HL-60 (cell line): ENCODE data around the gene OBI1.

Experiments
- DNase-seq, 2 experiments: peaks; one replicate each; pipeline ENCODE4 v3.0.0-alpha.2; 2010 to 2020; ENCODE audit warnings: low read depth in 1 of 2, low spot score in 1 of 2
- H3K27ac ChIP-seq: fragments of 250-450 bp; sonication (Bioruptor Pico); replicated peaks from 2 replicates; pipeline ENCODE4 v1.5.1; 2020; ENCODE audit warnings: mild to moderate bottlenecking, moderate library complexity
- H3K27me3 ChIP-seq: fragments of 250-450 bp; sonication (Bioruptor Pico); 2 replicates; pipeline ENCODE4 v1.5.1; 2021; ENCODE audit warnings: mild to moderate bottlenecking, moderate library complexity; ENCODE audit not compliant: insufficient read depth, poor library complexity, severe bottlenecking
- H3K4me3 ChIP-seq: replicated peaks from 2 replicates; pipeline ENCODE4 v1.5.1; 2011; ENCODE audit warnings: mild to moderate bottlenecking, control low read depth, low read length; ENCODE audit not compliant: insufficient read depth
- GABPA ChIP-seq: IDR thresholded peaks from 2 replicates; pipeline ENCODE4 v1.6.1; 2012; ENCODE audit warnings: low read depth
- POLR2AphosphoS5 ChIP-seq: IDR thresholded peaks from 2 replicates; pipeline ENCODE4 v1.6.1; 2012; ENCODE audit warnings: low read depth
- REST ChIP-seq: IDR thresholded peaks from 2 replicates; pipeline ENCODE4 v1.6.1; 2012; ENCODE audit warnings: low read depth; ENCODE audit not compliant: insufficient replicate concordance
- SPI1 ChIP-seq: IDR thresholded peaks from 2 replicates; pipeline ENCODE4 v1.6.1; 2012; ENCODE audit warnings: low read depth, mild to moderate bottlenecking, borderline replicate concordance
- long read RNA-seq: library from polyadenylated mRNA; unstranded; transcript quantifications from one replicate; pipeline ENCODE4 v2.0.0, GENCODE V29; 2020
- TF ChIP-seq, protein P1 (sequence below): IDR thresholded peaks from one replicate; pipeline ENCODE4 v1.5.1; 2011; ENCODE audit warnings: low read length, control low read depth, inconsistent platforms; ENCODE audit not compliant: insufficient read depth

Gene OBI1
- long read RNA-seq, transcript RNF219-201 (6 exons, 3,529 nt) = major isoform, 350 of 399 reads
- long read RNA-seq, partial matches to known transcripts = 3 of 399 reads
- long read RNA-seq, other reads (novel, unspliced or antisense) = 46 of 399 reads

DNA sequence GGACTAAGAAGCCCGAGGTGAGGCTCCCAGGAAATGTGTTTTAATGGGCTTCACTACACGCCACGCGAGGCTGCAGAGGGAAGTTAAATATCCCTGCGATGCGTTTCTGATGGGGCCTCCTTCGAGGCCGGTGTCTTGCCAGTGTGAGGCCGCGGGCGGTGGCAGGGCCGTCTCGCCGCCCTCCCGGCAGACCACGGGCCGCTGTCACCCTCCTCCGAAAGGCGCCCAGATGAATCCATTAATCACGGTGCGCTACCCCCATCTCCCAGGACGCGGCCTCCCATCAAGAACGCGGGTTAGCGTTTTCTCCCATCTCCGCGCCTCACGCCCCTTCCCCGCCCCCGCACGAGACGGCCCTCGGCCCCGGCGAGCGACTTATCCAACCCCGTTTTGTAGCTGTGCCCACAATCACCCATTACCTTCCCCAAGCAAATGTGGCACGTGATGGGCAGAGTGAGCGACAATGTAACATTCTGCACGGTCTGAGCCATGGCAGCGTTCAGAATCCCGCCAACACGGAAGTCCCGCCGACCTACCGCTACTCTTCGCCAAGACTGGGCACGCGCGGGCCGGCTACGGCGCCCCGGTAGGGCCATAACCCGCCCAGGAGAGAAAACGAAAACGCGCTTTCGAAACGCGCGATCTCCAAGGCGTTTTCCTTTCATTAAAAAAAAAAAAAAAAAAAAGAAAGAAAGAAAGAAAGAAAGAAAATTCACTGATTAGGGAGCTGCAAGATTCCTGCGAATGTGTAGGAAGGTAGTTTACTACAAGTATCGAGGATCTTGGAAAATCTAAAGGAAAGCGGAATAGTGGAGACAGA is at the start of gene OBI1:
OBI1 (minus strand) TSS at position 526 of the 820 bp plus-strand sequence; CDS start at position 491, 35 bp downstream.
- TF ChIP-seq REST (peak; percentile 58), SPI1 (no peak), POLR2AphosphoS5 (peak; percentile 90; the same call in 1 of the 2 replicates)
- H3K27me3 ChIP-seq = no peaks in the 10 kb centered on the region

DNA sequence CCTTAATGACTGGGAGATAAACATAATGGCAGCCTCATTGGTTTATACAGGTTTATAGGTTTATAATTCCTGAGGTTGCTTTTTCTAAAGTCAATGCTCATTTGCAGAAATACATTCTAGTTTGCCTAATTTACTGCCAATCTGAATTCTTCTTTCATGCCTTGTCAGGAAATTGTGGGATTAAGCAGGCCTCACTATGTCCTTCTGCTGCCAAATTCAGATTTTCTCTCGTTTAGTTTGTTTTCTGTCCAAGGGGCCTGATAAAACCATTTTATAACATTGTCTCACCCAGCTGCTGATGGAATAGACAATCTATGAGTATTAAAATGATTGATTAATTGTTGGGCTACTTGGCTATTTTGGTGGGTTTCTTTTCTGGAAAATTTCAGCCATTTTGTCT is 42.4 kb upstream of the OBI1 start:
- Histone ChIP-seq H3K27ac (no peak overlapping the region), H3K4me3 (no peak overlapping the region), H3K27me3 (no peaks in the 10 kb centered on the region)
- TF ChIP-seq REST = no peak
- TF ChIP-seq POLR2AphosphoS5 = no peak
- TF ChIP-seq SPI1 = no peak
- TF ChIP-seq, protein P1, sequence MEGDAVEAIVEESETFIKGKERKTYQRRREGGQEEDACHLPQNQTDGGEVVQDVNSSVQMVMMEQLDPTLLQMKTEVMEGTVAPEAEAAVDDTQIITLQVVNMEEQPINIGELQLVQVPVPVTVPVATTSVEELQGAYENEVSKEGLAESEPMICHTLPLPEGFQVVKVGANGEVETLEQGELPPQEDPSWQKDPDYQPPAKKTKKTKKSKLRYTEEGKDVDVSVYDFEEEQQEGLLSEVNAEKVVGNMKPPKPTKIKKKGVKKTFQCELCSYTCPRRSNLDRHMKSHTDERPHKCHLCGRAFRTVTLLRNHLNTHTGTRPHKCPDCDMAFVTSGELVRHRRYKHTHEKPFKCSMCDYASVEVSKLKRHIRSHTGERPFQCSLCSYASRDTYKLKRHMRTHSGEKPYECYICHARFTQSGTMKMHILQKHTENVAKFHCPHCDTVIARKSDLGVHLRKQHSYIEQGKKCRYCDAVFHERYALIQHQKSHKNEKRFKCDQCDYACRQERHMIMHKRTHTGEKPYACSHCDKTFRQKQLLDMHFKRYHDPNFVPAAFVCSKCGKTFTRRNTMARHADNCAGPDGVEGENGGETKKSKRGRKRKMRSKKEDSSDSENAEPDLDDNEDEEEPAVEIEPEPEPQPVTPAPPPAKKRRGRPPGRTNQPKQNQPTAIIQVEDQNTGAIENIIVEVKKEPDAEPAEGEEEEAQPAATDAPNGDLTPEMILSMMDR = no peak
- no peak for TF ChIP-seq GABPA
- no peak for DNase-seq

More for the DNA sequence above, at the start of gene OBI1:
- H3K4me3 ChIP-seq = peak within 1 kb of the TSS; percentile 96
- peak within 1 kb of the TSS; percentile 84 for H3K27ac ChIP-seq
- peak; percentile 74 to 94 for DNase-seq

DNA sequence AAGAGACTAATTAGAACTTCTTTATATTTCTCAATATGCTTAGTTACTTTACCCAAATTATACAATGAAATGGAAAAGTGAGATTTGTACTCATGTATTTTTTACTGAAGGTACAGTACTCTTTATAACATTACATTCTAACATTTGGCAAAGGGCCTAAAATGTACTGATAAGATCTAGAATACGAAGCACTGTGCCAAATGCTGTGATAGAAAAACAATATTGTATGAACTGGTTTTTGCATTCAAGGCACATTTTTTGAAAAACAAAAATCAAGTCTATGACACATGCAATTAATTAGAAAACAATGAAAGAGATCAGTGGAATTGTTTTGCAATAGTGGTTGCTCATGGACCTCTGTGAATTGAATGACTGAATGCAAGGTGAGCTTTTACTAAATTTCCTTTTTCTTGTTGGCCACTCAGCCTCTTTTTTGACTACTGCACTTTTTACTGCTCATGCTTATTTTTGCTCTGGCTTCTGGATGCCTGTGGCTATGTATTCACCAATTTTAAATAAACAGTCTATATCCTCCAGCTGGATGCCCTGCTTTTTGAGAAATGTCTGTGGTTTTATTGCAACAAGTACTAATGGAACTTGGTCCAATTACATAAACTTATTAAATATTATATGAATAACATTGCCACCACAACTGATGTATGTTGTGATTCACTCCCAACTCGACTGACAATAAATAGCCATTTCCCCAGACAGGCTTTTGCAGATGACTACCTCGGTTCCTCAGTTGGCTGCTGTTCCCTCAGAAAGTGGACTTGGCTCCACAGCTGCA is 41.4 kb upstream of the OBI1 start:
- H3K27ac ChIP-seq = no peak overlapping the region
- TF ChIP-seq, protein P1 = no peak
- TF ChIP-seq SPI1 (no peak), REST (no peak), POLR2AphosphoS5 (no peak), GABPA (no peak)
- no peak overlapping the region for H3K4me3 ChIP-seq
- no peak for DNase-seq
- no peaks in the 10 kb centered on the region for H3K27me3 ChIP-seq
